OCI-LY1 (cell line): ENCODE data around the gene CLEC9A.

Source experiments
- H2AFZ ChIP-seq: fragments of 200-600 bp; sonication (generic), shearing (Covaris generic); 2 replicates; pipeline ENCODE4 v1.6.0; 2014; ENCODE audit warnings: antibody characterized with exemption, mild to moderate bottlenecking, low read length
- H3F3A ChIP-seq: fragments of 200-600 bp; sonication (generic), shearing (Covaris generic); 2 replicates; pipeline ENCODE4 v1.6.0; 2014; ENCODE audit warnings: mild to moderate bottlenecking, antibody characterized with exemption, low read length, moderate library complexity; ENCODE audit not compliant: insufficient read depth
- H3K27ac ChIP-seq: fragments of 200-600 bp; sonication (generic); 2 replicates; pipeline ENCODE4 v1.5.1; 2014; ENCODE audit warnings: low read length, mixed run types, mild to moderate bottlenecking, low read depth; ENCODE audit not compliant: poor library complexity, severe bottlenecking
- H3K27me3 ChIP-seq: fragments of 200-600 bp; sonication (generic); 2 replicates; pipeline ENCODE4 v1.6.0; 2014; ENCODE audit warnings: antibody characterized with exemption, mild to moderate bottlenecking, low read length, moderate library complexity; ENCODE audit not compliant: insufficient read depth
- H3K36me3 ChIP-seq: fragments of 200-600 bp; sonication (generic); 2 replicates; pipeline ENCODE4 v1.6.1; 2014; ENCODE audit warnings: mild to moderate bottlenecking, antibody characterized with exemption, low read length, moderate library complexity, mixed read lengths; ENCODE audit not compliant: insufficient read depth
- H3K4me1 ChIP-seq: fragments of 200-600 bp; sonication (generic); 2 replicates; pipeline ENCODE4 v1.5.1; 2014; ENCODE audit warnings: mild to moderate bottlenecking, low read length, moderate library complexity; ENCODE audit not compliant: insufficient read depth, severe bottlenecking
- H3K4me2 ChIP-seq: fragments of 200-600 bp; sonication (generic), shearing (Covaris generic); 2 replicates; pipeline ENCODE4 v1.6.1; 2014; ENCODE audit warnings: low read length
- H3K4me3 ChIP-seq: fragments of 200-600 bp; sonication (generic); 2 replicates; pipeline ENCODE4 v1.5.1; 2014; ENCODE audit warnings: low read length, low read depth, mild to moderate bottlenecking, mixed read lengths; ENCODE audit not compliant: poor library complexity, severe bottlenecking
- H3K79me2 ChIP-seq: fragments of 200-600 bp; shearing (Covaris generic); 2 replicates; pipeline ENCODE4 v1.6.1; 2016; ENCODE audit warnings: mixed run types, low read length, mixed read lengths; ENCODE audit not compliant: insufficient read depth
- H3K9ac ChIP-seq: fragments of 200-600 bp; sonication (generic), shearing (Covaris generic); 2 replicates; pipeline ENCODE4 v1.6.1; 2014; ENCODE audit warnings: mild to moderate bottlenecking, low read length, mixed read lengths
- H3K9me2 ChIP-seq: fragments of 200-600 bp; sonication (generic), shearing (Covaris generic); 2 replicates; pipeline ENCODE4 v1.6.1; 2014; ENCODE audit warnings: low read depth, mild to moderate bottlenecking, low read length, mixed read lengths
- H3K9me3 ChIP-seq: fragments of 200-600 bp; shearing (Covaris generic); 2 replicates; pipeline ENCODE4 v1.6.1; 2014; ENCODE audit warnings: low read length, mixed read lengths
- H4K20me1 ChIP-seq: fragments of 200-600 bp; sonication (generic), shearing (Covaris generic); 2 replicates; pipeline ENCODE4 v1.6.0; 2016; ENCODE audit warnings: mild to moderate bottlenecking, low read length; ENCODE audit not compliant: insufficient read depth
- CTCF ChIP-seq: fragments of 200-600 bp; sonication (generic), shearing (Covaris generic); IDR thresholded peaks from 2 replicates; pipeline ENCODE4 v1.5.1; 2017; ENCODE audit warnings: mild to moderate bottlenecking, antibody characterized with exemption, low read length, moderate library complexity, mixed read lengths
- EZH2 ChIP-seq: fragments of 200-600 bp; sonication (generic), shearing (Covaris generic); IDR thresholded peaks from 2 replicates; pipeline ENCODE4 v1.8.0; 2017; ENCODE audit warnings: borderline replicate concordance, mixed run types, mild to moderate bottlenecking, antibody characterized with exemption, low read length, moderate library complexity, mixed read lengths

Gene CLEC9A

GRCh38 chr12:10052193-10052913 is 21.9 kb downstream of the CLEC9A start:
- Histone ChIP-seq H3K4me2 (no peak overlapping the region), H3K9me3 (no peaks in the 10 kb centered on the region)

GRCh38 chr12:10058387-10058786 is 27.9 kb downstream of the CLEC9A start:
- no peaks in the 10 kb centered on the region for H3K27me3 ChIP-seq
- H3K79me2 ChIP-seq: no peaks in the 10 kb centered on the region
- H3K4me3 ChIP-seq: no peak overlapping the region
- no peaks in the 10 kb centered on the region for H4K20me1 ChIP-seq
- H3F3A ChIP-seq: no peaks in the 10 kb centered on the region
- H2AFZ ChIP-seq: no peak overlapping the region
- no peaks in the 10 kb centered on the region for H3K4me1 ChIP-seq
- no peaks in the 10 kb centered on the region for H3K9me2 ChIP-seq
- no peak overlapping the region for H3K9ac ChIP-seq
- H3K9me3 ChIP-seq: no peaks in the 10 kb centered on the region
- H3K36me3 ChIP-seq: no peaks in the 10 kb centered on the region
- TF ChIP-seq CTCF (no peak), EZH2 (no peak)
- H3K4me2 ChIP-seq: no peak overlapping the region
- no peak overlapping the region for H3K27ac ChIP-seq

More at GRCh38 chr12:10052193-10052913, 21.9 kb downstream of the CLEC9A start:
- no peak overlapping the region for H3K9ac ChIP-seq
- H2AFZ ChIP-seq: no peak overlapping the region
- H3K4me1 ChIP-seq: no peaks in the 10 kb centered on the region
- no peaks in the 10 kb centered on the region for H3K79me2 ChIP-seq
- 0 out of 2 replicates have a peak, but pooled peaks cover 7% of the 10 kb centered on the region for H3K27me3 ChIP-seq
- TF ChIP-seq CTCF: no peak
- TF ChIP-seq EZH2: no peak
- no peak overlapping the region for H3K4me3 ChIP-seq
- no peaks in the 10 kb centered on the region for H3K9me2 ChIP-seq
- H3F3A ChIP-seq: no peaks in the 10 kb centered on the region
- H3K27ac ChIP-seq: no peak overlapping the region
- H3K36me3 ChIP-seq: no peaks in the 10 kb centered on the region
- no peaks in the 10 kb centered on the region for H4K20me1 ChIP-seq

DNA sequence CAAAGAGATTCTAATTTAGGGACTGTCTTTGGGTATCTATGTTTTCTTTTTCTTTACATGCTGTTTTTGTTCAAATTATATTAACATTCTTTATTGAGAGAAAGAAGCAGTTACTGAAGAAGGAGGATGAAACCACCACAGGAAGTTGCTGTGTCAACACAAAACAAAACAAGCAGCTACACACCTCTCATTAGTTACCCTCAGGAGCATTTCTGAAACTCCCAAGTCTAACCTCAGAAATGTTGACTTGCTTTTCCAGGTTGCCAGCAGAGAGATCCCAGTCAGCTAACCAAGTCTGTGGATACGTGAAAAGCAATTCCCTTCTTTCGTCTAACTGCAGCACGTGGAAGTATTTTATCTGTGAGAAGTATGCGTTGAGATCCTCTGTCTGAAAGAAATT is 34.8 kb downstream of the CLEC9A start:
- no peaks in the 10 kb centered on the region for H3K36me3 ChIP-seq
- H3K9me2 ChIP-seq: no peaks in the 10 kb centered on the region
- H3K9me3 ChIP-seq: no peaks in the 10 kb centered on the region
- no peaks in the 10 kb centered on the region for H3K27me3 ChIP-seq
- H4K20me1 ChIP-seq: no peaks in the 10 kb centered on the region
- H3K4me2 ChIP-seq: no peak overlapping the region
- no peak overlapping the region for H3K9ac ChIP-seq
- H3F3A ChIP-seq: no peaks in the 10 kb centered on the region
- no peaks in the 10 kb centered on the region for H3K79me2 ChIP-seq
- no peak overlapping the region for H3K27ac ChIP-seq
- no peak for TF ChIP-seq EZH2
- TF ChIP-seq CTCF: no peak
- H3K4me3 ChIP-seq: no peak overlapping the region
- H2AFZ ChIP-seq: no peak overlapping the region
- no peaks in the 10 kb centered on the region for H3K4me1 ChIP-seq
